ENCODE data around the gene SLC39A6. TPM values are rescaled to one million over a fixed set of nuclear protein-coding genes. Genes with fewer than 3 reads are reported as not detected.
"Not testable (repeated sequence)": the region's sequence is repeated elsewhere in the genome, so short reads cannot be mapped to it uniquely, and the experiment has no call there.

SLC39A6 gene
- total and polyA plus RNA-seq, 2 experiments from 2014 or later: 20.8 to 47.3 TPM

DNA sequence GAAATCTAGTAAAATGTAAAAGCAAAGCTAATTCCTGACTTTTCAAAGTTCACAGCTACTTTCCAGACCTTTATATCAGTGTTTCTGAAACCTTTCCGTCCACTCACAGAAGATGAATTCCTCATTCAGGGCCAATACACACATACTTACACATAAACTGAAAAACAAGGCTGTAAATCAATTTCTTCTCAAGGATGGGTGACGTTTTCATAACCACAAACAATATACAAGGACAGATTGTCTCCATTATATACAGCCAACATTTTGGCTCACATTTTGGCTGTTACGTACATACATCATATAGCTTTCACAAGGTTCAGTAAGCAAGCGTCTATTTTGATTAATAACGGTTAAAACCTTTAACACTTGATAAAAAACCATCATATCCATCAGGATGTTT lies 63.1 kb downstream of the SLC39A6 start (continued):
- TF ChIP-seq, protein P1, sequence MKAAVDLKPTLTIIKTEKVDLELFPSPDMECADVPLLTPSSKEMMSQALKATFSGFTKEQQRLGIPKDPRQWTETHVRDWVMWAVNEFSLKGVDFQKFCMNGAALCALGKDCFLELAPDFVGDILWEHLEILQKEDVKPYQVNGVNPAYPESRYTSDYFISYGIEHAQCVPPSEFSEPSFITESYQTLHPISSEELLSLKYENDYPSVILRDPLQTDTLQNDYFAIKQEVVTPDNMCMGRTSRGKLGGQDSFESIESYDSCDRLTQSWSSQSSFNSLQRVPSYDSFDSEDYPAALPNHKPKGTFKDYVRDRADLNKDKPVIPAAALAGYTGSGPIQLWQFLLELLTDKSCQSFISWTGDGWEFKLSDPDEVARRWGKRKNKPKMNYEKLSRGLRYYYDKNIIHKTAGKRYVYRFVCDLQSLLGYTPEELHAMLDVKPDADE (IDR thresholded peaks at IDR 0.05): no peak
- no peak for TF ChIP-seq POLR2AphosphoS5 (IDR thresholded peaks at IDR 0.05; ENCODE audit: low read depth)

DNA sequence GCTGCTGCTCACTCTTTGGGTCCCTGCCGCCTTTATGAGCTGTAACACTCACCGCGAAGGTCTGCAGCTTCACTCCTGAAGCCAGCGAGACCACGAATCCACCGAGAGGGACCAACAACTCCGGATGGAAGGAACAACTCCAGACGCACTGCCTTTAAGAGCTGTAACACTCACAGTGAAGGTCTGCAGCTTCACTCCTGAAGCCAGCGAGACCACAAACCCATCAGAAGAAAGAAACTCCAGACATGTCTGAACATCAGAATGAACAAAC lies 64.4 kb downstream of the SLC39A6 start:
- Histone ChIP-seq H3K27ac (ENCODE audit: low read depth) (peak overlapping the region; percentile 52; the same call in 1 of the 2 replicates), H3K79me2 (replicated peaks; ENCODE audit: insufficient read depth) (peaks cover 76% of the 10 kb centered on the region), H4K20me1 (replicated peaks; ENCODE audit: insufficient read depth) (peaks cover 52% of the 10 kb centered on the region), H3K4me2 (peak overlapping the region; percentile 93; the same call in 1 of the 2 replicates), H3K4me1 (ENCODE audit: insufficient read depth) (peaks cover 16% of the 10 kb centered on the region)
- not testable (repeated sequence) for H3F3A ChIP-seq (replicated peaks; ENCODE audit: low read depth); DNase-seq (ENCODE audit: low spot score); H3K9me3 Mint-ChIP-seq; H3K36me3 ChIP-seq (ENCODE audit: insufficient read depth); H3K27me3 ChIP-seq (ENCODE audit: insufficient read depth); H3K27me3 Mint-ChIP-seq (ENCODE audit: insufficient read depth, low read depth, poor library complexity); H3K9me2 ChIP-seq (ENCODE audit: insufficient read depth); ATAC-seq; H3K4me3 ChIP-seq; H2AFZ ChIP-seq
- peaks cover 15% of the 10 kb centered on the region for H3K36me3 Mint-ChIP-seq (ENCODE audit: low read depth)
- peak overlapping the region; percentile 33 for H3K4me3 Mint-ChIP-seq
- H3K27ac Mint-ChIP-seq: peak overlapping the region; percentile 57
- H3K4me1 Mint-ChIP-seq: peaks cover 34% of the 10 kb centered on the region

DNA sequence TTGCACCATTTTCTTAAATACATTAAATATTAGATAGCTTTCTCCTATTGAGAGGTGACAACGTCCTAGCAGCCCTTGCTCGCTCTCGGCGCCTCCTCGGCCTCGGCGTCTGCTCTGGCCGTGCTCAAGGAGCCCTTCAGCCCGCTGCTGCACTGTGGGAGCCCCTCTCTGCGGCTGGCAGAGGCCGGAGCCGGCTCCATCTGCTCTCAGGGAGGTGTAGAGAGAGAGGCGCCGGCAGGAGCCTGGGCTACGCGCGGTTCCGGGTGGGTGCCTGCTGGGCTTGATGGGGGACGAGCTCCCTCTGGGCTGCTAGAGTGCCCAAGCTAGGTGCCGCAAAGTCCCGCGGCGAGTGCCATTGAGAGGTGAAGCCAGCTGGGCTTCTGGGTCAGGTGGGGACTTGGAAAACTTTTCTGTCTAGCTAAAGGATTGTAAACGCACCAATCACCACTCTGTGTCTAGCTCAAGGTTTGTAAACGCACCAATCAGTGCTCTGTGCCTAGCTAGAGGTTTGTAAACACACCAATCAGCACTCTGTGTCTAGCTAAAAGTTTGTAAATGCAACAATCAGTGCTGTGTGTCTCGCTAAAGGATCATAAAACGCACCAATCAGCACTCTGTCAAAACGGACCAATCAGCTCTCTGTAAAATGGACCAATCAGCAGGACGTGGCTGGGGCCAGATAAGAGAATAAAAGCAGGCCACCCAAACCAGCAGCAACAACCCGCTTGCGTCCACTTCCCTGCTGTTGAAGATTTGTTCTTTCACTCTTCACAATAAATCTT lies 64.9 kb downstream of the SLC39A6 start:
- Mint-ChIP-seq H3K4me3 (peak overlapping the region; percentile 33; the same call in 2 of the 3 replicates), H3K9me3 (no peaks in the 10 kb centered on the region), H3K27me3 (ENCODE audit: insufficient read depth, low read depth, poor library complexity) (peaks cover 3% of the 10 kb centered on the region), H3K4me1 (peaks cover 34% of the 10 kb centered on the region), H3K36me3 (ENCODE audit: low read depth) (peaks cover 15% of the 10 kb centered on the region), H3K27ac (peak overlapping the region; percentile 57)
- no peak overlapping the region for H3K4me3 ChIP-seq
- peaks cover 57% of the 10 kb centered on the region for H4K20me1 ChIP-seq (replicated peaks; ENCODE audit: insufficient read depth)
- H3F3A ChIP-seq (replicated peaks; ENCODE audit: low read depth): no peaks in the 10 kb centered on the region
- H3K4me2 ChIP-seq: peak overlapping the region; percentile 18; the same call in 1 of the 2 replicates
- ATAC-seq: peak; percentile 49
- H3K27me3 ChIP-seq (ENCODE audit: insufficient read depth): no peaks in the 10 kb centered on the region
- peaks cover 16% of the 10 kb centered on the region for H3K4me1 ChIP-seq (ENCODE audit: insufficient read depth)
- H3K79me2 ChIP-seq (replicated peaks; ENCODE audit: insufficient read depth): peaks cover 82% of the 10 kb centered on the region
- peak overlapping the region; percentile 52; the same call in 1 of the 2 replicates for H3K27ac ChIP-seq (ENCODE audit: low read depth)
- peak; percentile 48 for DNase-seq (ENCODE audit: low spot score)
- H3K9me2 ChIP-seq (ENCODE audit: insufficient read depth): no peaks in the 10 kb centered on the region
- no peaks in the 10 kb centered on the region for H3K36me3 ChIP-seq (ENCODE audit: insufficient read depth)
- H2AFZ ChIP-seq: no peak overlapping the region
- TF ChIP-seq, protein P2, sequence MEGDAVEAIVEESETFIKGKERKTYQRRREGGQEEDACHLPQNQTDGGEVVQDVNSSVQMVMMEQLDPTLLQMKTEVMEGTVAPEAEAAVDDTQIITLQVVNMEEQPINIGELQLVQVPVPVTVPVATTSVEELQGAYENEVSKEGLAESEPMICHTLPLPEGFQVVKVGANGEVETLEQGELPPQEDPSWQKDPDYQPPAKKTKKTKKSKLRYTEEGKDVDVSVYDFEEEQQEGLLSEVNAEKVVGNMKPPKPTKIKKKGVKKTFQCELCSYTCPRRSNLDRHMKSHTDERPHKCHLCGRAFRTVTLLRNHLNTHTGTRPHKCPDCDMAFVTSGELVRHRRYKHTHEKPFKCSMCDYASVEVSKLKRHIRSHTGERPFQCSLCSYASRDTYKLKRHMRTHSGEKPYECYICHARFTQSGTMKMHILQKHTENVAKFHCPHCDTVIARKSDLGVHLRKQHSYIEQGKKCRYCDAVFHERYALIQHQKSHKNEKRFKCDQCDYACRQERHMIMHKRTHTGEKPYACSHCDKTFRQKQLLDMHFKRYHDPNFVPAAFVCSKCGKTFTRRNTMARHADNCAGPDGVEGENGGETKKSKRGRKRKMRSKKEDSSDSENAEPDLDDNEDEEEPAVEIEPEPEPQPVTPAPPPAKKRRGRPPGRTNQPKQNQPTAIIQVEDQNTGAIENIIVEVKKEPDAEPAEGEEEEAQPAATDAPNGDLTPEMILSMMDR (conservative IDR thresholded peaks at IDR 0.05; ENCODE audit: low read depth in 2 of 2): no peak
- TF ChIP-seq, protein P3, sequence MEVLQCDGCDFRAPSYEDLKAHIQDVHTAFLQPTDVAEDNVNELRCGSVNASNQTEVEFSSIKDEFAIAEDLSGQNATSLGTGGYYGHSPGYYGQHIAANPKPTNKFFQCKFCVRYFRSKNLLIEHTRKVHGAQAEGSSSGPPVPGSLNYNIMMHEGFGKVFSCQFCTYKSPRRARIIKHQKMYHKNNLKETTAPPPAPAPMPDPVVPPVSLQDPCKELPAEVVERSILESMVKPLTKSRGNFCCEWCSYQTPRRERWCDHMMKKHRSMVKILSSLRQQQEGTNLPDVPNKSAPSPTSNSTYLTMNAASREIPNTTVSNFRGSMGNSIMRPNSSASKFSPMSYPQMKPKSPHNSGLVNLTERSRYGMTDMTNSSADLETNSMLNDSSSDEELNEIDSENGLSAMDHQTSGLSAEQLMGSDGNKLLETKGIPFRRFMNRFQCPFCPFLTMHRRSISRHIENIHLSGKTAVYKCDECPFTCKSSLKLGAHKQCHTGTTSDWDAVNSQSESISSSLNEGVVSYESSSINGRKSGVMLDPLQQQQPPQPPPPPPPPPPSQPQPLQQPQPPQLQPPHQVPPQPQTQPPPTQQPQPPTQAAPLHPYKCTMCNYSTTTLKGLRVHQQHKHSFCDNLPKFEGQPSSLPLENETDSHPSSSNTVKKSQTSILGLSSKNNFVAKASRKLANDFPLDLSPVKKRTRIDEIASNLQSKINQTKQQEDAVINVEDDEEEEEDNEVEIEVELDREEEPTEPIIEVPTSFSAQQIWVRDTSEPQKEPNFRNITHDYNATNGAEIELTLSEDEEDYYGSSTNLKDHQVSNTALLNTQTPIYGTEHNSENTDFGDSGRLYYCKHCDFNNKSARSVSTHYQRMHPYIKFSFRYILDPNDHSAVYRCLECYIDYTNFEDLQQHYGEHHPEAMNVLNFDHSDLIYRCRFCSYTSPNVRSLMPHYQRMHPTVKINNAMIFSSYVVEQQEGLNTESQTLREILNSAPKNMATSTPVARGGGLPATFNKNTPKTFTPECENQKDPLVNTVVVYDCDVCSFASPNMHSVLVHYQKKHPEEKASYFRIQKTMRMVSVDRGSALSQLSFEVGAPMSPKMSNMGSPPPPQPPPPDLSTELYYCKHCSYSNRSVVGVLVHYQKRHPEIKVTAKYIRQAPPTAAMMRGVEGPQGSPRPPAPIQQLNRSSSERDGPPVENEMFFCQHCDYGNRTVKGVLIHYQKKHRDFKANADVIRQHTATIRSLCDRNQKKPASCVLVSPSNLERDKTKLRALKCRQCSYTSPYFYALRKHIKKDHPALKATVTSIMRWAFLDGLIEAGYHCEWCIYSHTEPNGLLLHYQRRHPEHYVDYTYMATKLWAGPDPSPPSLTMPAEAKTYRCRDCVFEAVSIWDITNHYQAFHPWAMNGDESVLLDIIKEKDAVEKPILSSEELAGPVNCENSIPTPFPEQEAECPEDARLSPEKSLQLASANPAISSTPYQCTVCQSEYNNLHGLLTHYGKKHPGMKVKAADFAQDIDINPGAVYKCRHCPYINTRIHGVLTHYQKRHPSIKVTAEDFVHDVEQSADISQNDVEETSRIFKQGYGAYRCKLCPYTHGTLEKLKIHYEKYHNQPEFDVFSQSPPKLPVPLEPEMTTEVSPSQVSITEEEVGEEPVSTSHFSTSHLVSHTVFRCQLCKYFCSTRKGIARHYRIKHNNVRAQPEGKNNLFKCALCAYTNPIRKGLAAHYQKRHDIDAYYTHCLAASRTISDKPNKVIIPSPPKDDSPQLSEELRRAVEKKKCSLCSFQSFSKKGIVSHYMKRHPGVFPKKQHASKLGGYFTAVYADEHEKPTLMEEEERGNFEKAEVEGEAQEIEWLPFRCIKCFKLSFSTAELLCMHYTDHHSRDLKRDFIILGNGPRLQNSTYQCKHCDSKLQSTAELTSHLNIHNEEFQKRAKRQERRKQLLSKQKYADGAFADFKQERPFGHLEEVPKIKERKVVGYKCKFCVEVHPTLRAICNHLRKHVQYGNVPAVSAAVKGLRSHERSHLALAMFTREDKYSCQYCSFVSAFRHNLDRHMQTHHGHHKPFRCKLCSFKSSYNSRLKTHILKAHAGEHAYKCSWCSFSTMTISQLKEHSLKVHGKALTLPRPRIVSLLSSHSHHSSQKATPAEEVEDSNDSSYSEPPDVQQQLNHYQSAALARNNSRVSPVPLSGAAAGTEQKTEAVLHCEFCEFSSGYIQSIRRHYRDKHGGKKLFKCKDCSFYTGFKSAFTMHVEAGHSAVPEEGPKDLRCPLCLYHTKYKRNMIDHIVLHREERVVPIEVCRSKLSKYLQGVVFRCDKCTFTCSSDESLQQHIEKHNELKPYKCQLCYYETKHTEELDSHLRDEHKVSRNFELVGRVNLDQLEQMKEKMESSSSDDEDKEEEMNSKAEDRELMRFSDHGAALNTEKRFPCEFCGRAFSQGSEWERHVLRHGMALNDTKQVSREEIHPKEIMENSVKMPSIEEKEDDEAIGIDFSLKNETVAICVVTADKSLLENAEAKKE (CRISPR knock-in tag; IDR thresholded peaks at IDR 0.05): no peak
- TF ChIP-seq EZH2 (IDR thresholded peaks at IDR 0.05; ENCODE audit: low read depth, unreplicated experiment): no peak
- TF ChIP-seq, protein P4, sequence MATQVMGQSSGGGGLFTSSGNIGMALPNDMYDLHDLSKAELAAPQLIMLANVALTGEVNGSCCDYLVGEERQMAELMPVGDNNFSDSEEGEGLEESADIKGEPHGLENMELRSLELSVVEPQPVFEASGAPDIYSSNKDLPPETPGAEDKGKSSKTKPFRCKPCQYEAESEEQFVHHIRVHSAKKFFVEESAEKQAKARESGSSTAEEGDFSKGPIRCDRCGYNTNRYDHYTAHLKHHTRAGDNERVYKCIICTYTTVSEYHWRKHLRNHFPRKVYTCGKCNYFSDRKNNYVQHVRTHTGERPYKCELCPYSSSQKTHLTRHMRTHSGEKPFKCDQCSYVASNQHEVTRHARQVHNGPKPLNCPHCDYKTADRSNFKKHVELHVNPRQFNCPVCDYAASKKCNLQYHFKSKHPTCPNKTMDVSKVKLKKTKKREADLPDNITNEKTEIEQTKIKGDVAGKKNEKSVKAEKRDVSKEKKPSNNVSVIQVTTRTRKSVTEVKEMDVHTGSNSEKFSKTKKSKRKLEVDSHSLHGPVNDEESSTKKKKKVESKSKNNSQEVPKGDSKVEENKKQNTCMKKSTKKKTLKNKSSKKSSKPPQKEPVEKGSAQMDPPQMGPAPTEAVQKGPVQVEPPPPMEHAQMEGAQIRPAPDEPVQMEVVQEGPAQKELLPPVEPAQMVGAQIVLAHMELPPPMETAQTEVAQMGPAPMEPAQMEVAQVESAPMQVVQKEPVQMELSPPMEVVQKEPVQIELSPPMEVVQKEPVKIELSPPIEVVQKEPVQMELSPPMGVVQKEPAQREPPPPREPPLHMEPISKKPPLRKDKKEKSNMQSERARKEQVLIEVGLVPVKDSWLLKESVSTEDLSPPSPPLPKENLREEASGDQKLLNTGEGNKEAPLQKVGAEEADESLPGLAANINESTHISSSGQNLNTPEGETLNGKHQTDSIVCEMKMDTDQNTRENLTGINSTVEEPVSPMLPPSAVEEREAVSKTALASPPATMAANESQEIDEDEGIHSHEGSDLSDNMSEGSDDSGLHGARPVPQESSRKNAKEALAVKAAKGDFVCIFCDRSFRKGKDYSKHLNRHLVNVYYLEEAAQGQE (IDR thresholded peaks at IDR 0.05; ENCODE audit: unreplicated experiment): no peak

Data from GM23338 (cell line).